HG02852 (cell line): ENCODE results near the gene FBLN1.
"Not testable (repeated sequence)": the region's sequence is repeated elsewhere in the genome, so short reads cannot be mapped to it uniquely, and the experiment has no call there.

ENCODE experiments used
- ATAC-seq: cut with Tn5 transposase; IDR thresholded peaks from one replicate; pipeline ENCODE4 v1.9.1; 2021; ENCODE audit warnings: mild to moderate bottlenecking, moderate library complexity; ENCODE audit not compliant: unreplicated experiment

FBLN1 gene

DNA sequence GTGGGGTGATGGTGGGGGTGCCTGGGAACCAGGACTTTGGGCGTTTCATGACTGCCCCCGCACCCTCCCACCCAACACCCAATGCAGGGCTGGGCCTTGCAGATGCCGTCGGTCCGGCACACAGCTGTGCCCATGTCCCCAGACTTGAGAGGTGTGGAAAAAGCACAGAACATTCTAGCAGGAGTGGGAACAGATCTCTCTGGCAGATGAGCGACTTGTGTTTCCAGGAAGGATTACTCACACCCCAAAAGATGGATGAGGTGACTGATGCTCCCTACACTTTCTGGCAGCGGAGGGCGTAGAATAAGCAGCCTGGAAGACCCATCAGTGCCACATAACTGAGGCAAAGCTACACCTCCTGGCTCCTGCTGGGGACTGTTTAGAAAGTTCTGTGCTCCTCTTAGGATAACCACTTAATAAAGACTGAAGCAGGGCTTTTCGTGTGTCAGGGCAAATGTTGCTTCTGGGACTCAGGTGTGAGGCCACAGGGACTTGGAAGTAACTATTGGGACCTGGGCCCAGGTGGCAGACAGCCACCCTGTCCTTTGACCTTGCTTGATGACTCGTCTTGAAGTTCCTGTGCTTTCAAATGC lies 24.2 kb downstream of the FBLN1 start:
- ATAC-seq, result no peak

DNA sequence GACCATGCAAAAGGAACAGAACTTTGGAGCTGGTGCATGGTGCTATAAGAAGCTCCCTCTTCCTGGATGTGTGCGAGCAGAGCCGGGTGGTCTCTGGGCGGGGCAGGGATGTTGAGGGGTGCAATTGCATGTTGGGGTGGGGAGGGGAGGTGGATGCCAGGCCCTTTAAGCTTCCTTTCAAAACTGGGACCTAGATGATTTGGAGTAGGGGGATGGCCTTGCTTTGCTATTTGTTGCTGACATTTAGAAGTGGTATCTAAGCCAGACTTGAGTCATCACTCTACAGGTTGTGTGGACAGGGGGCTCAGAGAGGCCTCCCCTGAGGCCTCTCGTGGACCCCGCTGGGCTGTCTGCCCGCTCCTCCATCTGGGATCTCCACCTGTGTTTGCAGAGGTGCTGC lies 24.8 kb downstream of the FBLN1 start:
- no peak for ATAC-seq

DNA sequence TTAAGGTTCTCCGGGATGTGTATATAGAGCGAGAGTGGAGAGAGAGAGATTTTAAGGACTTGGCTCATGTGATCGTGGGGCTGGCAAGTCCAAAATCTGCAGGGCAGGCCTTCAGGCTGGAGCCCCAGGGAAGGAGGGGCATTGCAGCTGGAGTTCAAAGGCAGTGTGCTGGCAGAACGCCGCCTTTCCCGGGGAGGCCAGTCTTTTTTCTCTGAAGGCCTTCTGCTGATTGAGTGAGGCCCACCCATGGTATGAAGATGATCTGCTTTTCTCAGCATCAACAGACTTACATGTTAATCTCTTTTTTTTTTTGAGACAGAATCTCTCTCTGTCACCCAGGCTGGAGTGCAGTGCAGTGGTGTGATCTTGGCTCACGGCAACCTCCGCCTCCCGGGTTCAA lies 25.4 kb downstream of the FBLN1 start:
- ATAC-seq, result no peak

GRCh38 chr22:45529105-45529504 lies 26.4 kb downstream of the FBLN1 start:
- ATAC-seq, result no peak

DNA sequence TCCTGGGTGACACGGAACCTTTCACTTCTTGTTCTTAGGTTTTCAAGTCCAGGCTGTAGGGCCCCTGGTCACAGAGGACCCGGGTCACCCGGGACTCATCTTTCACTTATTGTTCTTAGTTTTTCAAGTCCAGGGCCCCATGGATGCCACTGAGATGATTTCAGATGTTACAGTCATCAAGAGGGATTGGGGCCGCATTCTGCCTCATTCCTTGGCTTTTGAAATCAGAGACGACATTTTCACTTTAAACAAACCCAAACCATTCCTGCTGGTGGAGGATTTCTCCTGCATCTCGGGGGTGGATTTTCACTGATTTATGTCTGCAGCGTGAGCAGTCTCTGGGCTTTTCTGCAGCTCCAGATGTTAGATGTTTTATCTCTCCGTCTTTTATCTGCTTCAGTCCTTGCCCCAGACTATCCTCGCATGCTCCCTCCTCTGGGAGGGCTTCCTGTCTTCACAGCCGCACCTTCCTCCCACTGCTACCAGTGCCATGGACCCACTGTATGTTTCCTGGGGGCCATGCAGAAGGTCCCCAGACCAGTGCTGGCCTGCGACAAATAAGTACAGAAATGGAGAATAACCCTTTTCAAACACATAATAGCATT lies 27.4 kb downstream of the FBLN1 start:
- no peak for ATAC-seq

DNA sequence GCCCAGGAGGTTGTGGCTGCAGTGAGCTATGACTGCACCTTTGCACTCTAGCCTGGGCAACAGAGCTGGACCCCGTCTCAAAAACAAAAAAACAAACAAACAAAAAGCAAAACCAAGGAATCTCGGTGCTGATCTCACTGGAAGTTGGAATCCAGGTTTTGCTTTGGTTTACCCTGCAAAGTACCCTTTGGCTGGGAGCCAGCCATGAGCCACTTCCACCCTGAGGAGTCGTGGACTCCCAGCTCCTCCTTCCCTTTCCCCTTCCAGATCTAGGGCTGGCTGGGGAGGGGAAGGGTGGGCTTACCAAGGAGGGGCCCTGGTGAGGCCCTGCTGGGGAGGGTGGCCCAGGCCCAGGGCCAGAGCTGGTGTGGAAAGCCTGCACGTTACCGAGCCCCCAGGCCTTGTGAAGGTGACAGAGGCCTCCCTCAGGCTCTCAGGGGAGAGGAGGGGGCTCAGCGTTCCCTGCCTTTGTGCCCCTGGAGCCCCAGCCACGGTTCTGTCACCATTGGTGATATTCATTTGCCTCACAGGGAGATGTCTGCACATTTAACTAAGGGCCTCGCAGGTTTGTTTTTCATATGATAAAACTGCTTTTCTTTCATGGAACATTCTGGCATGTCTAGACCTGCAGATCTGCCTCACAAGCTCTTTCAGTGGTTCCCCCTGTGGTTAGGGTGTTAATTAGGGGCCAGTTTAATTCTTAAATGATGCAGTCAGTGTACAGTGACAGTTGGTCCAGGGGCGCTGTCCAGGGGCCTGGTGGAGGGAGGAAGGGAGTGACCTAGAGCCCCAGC lies 29.0 kb downstream of the FBLN1 start:
- ATAC-seq, result no peak

DNA sequence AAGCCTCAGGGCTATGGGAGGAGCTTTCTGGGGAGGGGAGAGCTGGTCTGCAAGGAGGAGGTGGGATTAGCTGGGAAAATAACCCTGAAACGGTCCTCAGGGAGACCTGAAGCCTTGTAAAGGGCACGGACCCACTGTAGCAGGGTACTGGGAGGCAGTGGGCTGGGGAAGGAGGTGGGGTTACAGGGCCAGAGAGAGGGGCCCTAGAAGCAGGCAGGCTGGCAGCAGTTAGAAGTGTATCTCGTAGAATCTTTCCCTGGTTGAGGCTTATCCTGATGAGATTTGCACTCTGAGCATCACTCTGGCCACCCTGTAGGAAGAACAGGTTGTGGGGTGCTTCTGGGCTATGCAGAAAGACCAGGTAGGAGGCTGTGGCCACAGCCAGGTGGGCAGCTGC lies 29.6 kb downstream of the FBLN1 start:
- ATAC-seq, result no peak

- ATAC-seq, result no peak
Measured at GRCh38 chr22:45533703-45534102, 31.0 kb downstream of the FBLN1 start.

DNA sequence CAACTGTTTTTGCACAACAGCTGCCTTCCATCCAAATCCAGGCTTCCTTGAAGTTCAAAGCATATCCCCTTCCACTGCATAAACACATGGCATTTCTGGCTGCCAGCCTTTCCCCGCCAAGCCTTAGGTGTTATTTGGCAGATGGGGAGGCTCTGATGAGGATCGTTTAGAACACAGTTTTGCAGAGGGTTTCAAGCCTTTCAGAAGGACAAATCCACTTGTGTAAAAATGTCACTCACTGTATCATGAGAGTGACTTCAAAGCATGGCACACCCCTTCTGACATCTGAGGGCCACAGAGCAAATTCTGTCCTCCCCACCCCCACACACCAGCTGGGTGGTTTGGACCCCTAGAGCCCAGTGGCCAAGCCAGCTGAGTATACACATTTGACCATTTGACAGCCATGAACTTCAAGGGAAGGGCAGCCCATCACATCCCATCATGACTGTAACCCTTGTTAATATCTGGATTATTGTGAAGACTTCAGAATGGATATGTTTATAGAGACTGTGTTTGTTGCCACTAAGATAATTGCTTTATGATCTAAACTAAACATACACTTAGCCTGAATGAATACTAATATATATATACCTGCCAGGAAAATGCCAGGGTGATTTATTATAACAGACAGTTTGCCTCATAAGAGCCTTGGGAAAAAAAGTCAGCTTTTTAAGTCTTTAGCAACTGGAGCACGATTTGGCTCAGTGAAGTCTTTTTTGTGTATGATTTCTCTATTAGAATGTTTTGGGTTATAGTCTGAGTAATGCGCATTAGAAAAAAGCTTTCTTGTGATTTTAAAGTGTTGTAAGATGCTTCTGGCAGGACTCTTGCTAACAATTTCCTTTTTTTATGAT lies 31.9 kb downstream of the FBLN1 start:
- ATAC-seq, result no peak

DNA sequence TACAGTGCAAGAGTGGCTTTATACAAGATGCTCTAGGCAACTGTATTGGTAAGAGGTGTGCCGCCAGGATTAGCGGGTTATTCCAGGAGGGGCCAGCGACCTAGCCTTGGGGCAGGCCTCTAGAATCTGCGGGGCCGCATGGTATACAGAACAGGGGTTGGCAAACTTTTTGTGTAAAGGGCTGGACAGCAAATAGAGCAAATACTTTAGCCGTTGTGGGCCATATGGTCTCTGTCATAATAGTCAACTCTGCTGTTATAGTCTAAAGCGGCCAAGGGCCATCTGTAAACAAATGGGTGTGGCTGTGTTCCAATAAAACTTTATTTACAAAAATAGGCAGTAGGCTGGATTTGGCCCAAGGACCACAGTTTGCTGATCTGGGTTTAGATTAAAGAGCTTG lies 32.6 kb downstream of the FBLN1 start:
- no peak for ATAC-seq

DNA sequence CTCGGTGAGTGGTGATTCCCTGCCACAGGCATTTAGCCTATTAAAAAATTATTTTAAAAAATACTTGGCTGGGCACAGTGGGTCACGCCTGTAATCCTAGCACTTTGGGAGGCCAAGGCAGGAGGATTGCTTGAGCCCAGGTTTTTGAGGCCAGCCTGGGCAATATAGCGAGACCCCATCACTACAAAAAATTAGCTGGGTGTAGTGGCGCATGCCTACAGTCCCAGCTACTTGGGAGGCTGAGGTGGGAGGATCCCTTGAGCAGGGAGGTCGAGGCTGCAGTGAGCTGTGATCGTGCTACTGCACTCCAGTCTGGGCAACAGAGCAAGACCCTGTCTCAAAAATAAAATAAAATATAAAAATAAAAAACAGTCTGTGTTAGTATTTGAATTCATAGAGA lies 33.2 kb downstream of the FBLN1 start:
- ATAC-seq, result not testable (repeated sequence)

DNA sequence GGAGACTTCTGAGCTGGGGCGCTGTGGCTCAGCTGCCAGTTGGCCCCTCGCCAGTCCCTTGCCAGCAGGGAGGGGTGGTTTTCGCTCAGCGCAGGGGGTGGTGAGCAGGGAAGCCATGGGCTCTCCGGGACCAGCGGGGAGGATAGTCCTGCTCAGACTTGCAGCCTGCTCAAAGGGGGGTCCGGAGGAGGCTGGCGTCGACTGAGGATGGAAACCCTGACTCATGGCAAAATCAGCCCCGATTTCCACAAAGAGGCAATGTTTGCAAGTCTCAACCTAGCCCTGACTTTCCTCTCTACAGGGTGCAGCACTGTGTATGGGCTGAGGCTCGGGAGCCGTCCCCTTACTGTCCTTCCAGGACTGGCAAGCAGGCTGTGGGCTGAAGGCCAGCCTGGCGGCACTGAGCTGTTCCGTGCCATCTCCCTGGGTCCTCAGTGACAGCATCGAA lies 35.1 kb downstream of the FBLN1 start:
- no peak for ATAC-seq

DNA sequence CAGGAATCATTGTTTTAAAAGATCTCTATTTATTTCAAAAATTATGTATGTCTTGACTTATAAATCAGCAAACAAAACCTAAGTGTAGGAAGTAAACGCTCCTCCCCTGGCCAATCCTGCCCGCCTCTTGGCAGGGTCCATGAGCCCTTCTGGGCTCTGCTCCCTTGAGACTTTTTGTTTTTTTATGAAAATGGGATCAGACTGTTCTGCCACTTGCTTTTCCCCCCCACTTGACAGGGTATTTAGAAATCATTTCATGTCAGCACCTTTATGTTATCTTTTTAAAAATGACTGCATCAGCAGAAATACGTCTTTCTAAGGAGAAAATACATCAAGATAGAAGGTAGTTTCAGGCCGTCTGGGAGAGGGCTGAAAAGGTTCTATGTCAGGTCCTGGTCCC lies 35.6 kb downstream of the FBLN1 start:
- ATAC-seq, result no peak

- no peak for ATAC-seq
Measured at GRCh38 chr22:45540122-45540521, 37.4 kb downstream of the FBLN1 start.

GRCh38 chr22:45541382-45541979 lies 38.8 kb downstream of the FBLN1 start:
- no peak for ATAC-seq

DNA sequence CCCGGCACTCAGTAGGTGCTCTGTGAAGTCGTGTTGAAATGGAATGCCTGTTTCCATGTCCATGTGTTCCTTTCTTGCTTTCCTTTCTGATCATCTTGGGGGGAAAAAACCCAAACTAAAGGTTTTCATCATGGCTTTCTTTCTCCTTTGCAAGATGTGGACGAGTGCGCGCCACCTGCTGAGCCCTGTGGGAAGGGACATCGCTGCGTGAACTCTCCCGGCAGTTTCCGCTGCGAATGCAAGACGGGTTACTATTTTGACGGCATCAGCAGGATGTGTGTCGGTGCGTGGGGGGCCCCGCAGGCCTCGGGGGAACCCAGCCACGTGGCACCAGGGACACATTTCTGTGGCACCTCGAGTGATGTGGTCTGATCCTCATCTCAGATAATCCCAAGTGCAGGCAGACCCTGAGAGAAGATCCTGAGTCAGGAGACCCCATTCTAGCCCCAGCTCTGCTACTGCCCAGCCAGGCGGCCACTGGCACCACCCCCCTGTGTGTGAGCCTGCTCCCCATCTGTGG lies 39.4 kb downstream of the FBLN1 start:
- ATAC-seq, result no peak

DNA sequence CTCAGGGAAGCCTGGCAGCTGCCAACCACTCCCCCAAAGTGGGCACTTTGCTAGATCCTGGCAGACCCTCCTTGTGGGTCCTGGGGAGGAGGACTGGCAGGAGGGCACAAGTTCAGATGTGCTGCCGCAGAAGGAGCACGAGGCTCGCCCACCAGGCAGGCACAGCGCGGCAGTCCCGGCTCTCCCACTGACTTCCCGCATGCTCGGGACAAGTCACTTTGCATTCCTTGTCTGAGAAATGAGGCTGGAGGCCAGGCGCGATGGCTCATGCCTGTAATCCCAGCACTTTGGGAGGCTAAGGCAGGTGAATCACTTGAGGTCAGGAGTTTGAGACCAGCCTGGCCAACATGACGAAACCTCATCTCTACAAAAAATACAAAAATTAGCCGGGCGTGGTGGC lies 40.1 kb downstream of the FBLN1 start:
- ATAC-seq, result not testable (repeated sequence)

DNA sequence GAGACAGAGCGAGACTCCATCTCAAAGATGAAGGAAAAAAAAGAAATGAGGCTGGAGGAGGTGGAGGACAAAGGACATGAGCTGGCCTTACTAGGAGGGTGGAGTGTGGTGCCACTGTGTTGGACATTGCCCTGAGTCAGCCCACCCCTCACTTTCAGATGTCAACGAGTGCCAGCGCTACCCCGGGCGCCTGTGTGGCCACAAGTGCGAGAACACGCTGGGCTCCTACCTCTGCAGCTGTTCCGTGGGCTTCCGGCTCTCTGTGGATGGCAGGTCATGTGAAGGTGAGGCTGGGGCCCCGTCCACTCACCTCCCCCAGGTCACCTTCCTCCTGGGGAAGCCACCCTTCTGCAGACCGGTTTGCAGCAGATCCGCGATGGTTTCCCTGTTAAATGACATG lies 40.6 kb downstream of the FBLN1 start:
- no peak for ATAC-seq

GRCh38 chr22:45544588-45545170 lies 42.0 kb downstream of the FBLN1 start:
- no peak for ATAC-seq

GRCh38 chr22:45546333-45547015 lies 43.8 kb downstream of the FBLN1 start:
- no peak for ATAC-seq
